Lower leg skin (tissue), 3 donors: ENCODE measurements around the gene PPFIBP2.

ENCODE experiments used
- CTCF ChIP-seq, 3 donors: fragments of 450-650 bp; IDR thresholded peaks; one replicate each; pipeline ENCODE4 v1.5.1; 2016; ENCODE audit warnings: antibody characterized with exemption in 3 of 3, mild to moderate bottlenecking in 3 of 3, moderate library complexity in 2 of 3
- POLR2A ChIP-seq, 2 donors: fragments of 450-650 bp; IDR thresholded peaks; one replicate each; pipeline ENCODE4 v1.6.1; 2016 to 2017; ENCODE audit warnings: antibody characterized with exemption in 2 of 2, mild to moderate bottlenecking in 1 of 2, moderate library complexity in 1 of 2

DNA sequence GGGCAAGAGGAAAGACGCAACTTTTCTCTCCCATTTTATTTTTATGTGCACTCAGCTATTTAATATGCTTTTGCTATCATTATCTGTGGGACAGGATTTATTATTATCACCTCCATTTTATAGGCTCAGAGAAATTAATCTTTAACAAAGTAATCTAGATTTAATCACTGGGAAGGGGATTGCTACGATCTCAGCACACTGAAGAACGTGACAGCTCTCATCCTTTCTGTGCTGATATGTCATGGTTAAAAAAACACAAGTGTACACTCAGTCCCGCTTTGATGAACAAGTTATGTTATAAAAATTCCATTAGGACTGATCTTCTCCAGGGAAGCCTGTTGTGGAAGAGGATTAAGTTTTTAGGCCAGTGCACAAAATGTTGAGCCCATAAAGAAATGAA lies 121.9 kb downstream of the PPFIBP2 start:
- TF ChIP-seq CTCF (IDR thresholded peaks at IDR 0.05): no peak
- TF ChIP-seq POLR2A (IDR thresholded peaks at IDR 0.05): no peak
